PC-9 (cell line): ENCODE data around the gene GPLD1. TPM values are rescaled to one million over a fixed set of nuclear protein-coding genes. Genes with fewer than 3 reads are reported as not detected.

ENCODE experiments used
- BruUV-seq: library from RNA; stranded (reverse); fragments of 400-500 nt; replicated peaks from 2 replicates; lab custom pipeline; 2021; lab: Mats Ljungman, UMichigan
- CTCF ChIA-PET: fragments of 300-600 bp; sonication (Branson Sonifier 250); formaldehyde crosslinking; loops from one replicate; lab custom pipeline; 2022; ENCODE audit warnings: antibody characterized with exemption; lab: Charles Lee
- POLR2A ChIA-PET: fragments of 300-600 bp; sonication (Branson Sonifier 250); formaldehyde crosslinking; loops from one replicate; lab custom pipeline; 2022; ENCODE audit warnings: antibody characterized with exemption; ENCODE audit not compliant: unreplicated experiment; lab: Charles Lee
- DNase-seq, 2 experiments: peaks; one replicate each; pipeline versions ENCODE4 v3.0.0 to v3.0.0-alpha.2; 2015 to 2022; ENCODE audit warnings: mixed read lengths in 1 of 2
- H2AFZ ChIP-seq: fragments of 200-600 bp; sonication (generic); 2 replicates; pipeline ENCODE4 v1.8.1; 2017; ENCODE audit warnings: antibody characterized with exemption
- H3F3A ChIP-seq: fragments of 200-600 bp; sonication (generic); 2 replicates; pipeline ENCODE4 v1.8.1; 2017; ENCODE audit warnings: antibody characterized with exemption, mild to moderate bottlenecking, low read depth; ENCODE audit not compliant: insufficient read depth
- H3K27ac ChIP-seq: fragments of 200-600 bp; sonication (generic); 2 replicates; pipeline ENCODE4 v1.6.1; 2016; ENCODE audit warnings: mixed run types
- H3K27me3 ChIP-seq: fragments of 200-600 bp; sonication (generic); 2 replicates; pipeline ENCODE4 v1.6.1; 2016; ENCODE audit warnings: low read depth, mixed run types; ENCODE audit not compliant: insufficient read depth
- H3K36me3 ChIP-seq: fragments of 200-600 bp; sonication (generic); 2 replicates; pipeline ENCODE4 v1.6.1; 2016; ENCODE audit warnings: low read depth, mixed run types
- H3K4me1 ChIP-seq: fragments of 200-600 bp; sonication (generic); replicated peaks from 2 replicates; pipeline ENCODE4 v1.6.1; 2016; ENCODE audit warnings: mixed run types; ENCODE audit not compliant: insufficient read depth
- H3K4me2 ChIP-seq: fragments of 200-600 bp; sonication (generic); 2 replicates; pipeline ENCODE4 v1.6.1; 2017; ENCODE audit warnings: mixed run types
- H3K4me3 ChIP-seq: fragments of 200-600 bp; sonication (generic); 2 replicates; pipeline ENCODE4 v1.6.1; 2016; ENCODE audit warnings: mixed run types
- H3K79me2 ChIP-seq: fragments of 200-600 bp; sonication (generic); 2 replicates; pipeline ENCODE4 v1.6.1; 2017; ENCODE audit warnings: low read depth, mixed run types
- H3K9me2 ChIP-seq: fragments of 200-600 bp; sonication (generic); 2 replicates; pipeline ENCODE4 v1.8.1; 2017; ENCODE audit warnings: mild to moderate bottlenecking; ENCODE audit not compliant: insufficient read depth
- H3K9me3 ChIP-seq: fragments of 200-600 bp; sonication (generic); 2 replicates; pipeline ENCODE4 v1.8.1; 2016; ENCODE audit warnings: low read depth; ENCODE audit not compliant: insufficient read depth
- H4K20me1 ChIP-seq: fragments of 200-600 bp; sonication (generic); 2 replicates; pipeline ENCODE4 v1.8.1; 2017; ENCODE audit not compliant: insufficient read depth
- EZH2 ChIP-seq: fragments of 200-600 bp; sonication (generic); IDR thresholded peaks from 2 replicates; pipeline ENCODE4 v1.8.0; 2017; ENCODE audit warnings: antibody characterized with exemption, low read depth
- intact Hi-C: fragments of 100-400 bp; cut with micrococcal nuclease; formaldehyde crosslinking; loops from one replicate; pipeline ENCODE4 v1.10.0; 2022; ENCODE audit not compliant: unreplicated experiment
- total RNA-seq: library from RNA; stranded (reverse); gene quantifications from 2 replicates; pipeline ENCODE4 v1.2.3, GENCODE V29; 2021
- TF ChIP-seq, protein P1 (sequence below): fragments of 200-600 bp; sonication (generic); conservative IDR thresholded peaks from 2 replicates; pipeline ENCODE4 v1.6.1; 2017; ENCODE audit warnings: mixed run types, antibody characterized with exemption, mild to moderate bottlenecking, moderate library complexity

Gene GPLD1
- total RNA-seq, 1 experiment from 2014 or later, result 2.0 TPM

GRCh38 chr6:24536466-24536865 lies 47.1 kb upstream of the GPLD1 start:
- no peaks in the 10 kb centered on the region for H3F3A ChIP-seq
- no peaks in the 10 kb centered on the region for H3K79me2 ChIP-seq
- TF ChIP-seq EZH2, result no peak
- TF ChIP-seq, protein P1, sequence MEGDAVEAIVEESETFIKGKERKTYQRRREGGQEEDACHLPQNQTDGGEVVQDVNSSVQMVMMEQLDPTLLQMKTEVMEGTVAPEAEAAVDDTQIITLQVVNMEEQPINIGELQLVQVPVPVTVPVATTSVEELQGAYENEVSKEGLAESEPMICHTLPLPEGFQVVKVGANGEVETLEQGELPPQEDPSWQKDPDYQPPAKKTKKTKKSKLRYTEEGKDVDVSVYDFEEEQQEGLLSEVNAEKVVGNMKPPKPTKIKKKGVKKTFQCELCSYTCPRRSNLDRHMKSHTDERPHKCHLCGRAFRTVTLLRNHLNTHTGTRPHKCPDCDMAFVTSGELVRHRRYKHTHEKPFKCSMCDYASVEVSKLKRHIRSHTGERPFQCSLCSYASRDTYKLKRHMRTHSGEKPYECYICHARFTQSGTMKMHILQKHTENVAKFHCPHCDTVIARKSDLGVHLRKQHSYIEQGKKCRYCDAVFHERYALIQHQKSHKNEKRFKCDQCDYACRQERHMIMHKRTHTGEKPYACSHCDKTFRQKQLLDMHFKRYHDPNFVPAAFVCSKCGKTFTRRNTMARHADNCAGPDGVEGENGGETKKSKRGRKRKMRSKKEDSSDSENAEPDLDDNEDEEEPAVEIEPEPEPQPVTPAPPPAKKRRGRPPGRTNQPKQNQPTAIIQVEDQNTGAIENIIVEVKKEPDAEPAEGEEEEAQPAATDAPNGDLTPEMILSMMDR, result no peak
- peaks cover 5% of the 10 kb centered on the region; the same call in 1 of the 2 replicates for H3K36me3 ChIP-seq
- DNase-seq, result no peak
- H3K9me2 ChIP-seq, result no peaks in the 10 kb centered on the region
- no TSS peak for BruUV-seq
- ChIA-PET CTCF (no interaction called here), POLR2A (no interaction called here)
- intact Hi-C loops, result no loop called here
- H3K9me3 ChIP-seq, result no peaks in the 10 kb centered on the region
- H3K4me3 ChIP-seq, result no peak overlapping the region
- no peak overlapping the region for H2AFZ ChIP-seq
- H3K27me3 ChIP-seq, result no peaks in the 10 kb centered on the region
- H3K4me2 ChIP-seq, result no peak overlapping the region
- H3K4me1 ChIP-seq, result no peaks in the 10 kb centered on the region
- no peak overlapping the region for H3K27ac ChIP-seq
- no peaks in the 10 kb centered on the region for H4K20me1 ChIP-seq

- CTCF ChIA-PET, result interaction anchor here (0.6 kb wide), 1 partner anchor 49 kb away, joined by 3 read pairs; no protein-coding TSS in a partner anchor
Observed at GRCh38 chr6:24535210-24535609, 45.8 kb upstream of the GPLD1 start.

GRCh38 chr6:24534329-24534728 lies 45.0 kb upstream of the GPLD1 start:
- POLR2A ChIA-PET, result no interaction called here
- no TSS peak for BruUV-seq
- H3K4me1 ChIP-seq, result no peaks in the 10 kb centered on the region
- H4K20me1 ChIP-seq, result no peaks in the 10 kb centered on the region
- H3K9me3 ChIP-seq, result no peaks in the 10 kb centered on the region
- no peak overlapping the region for H3K4me3 ChIP-seq
- no peak for DNase-seq
- no peaks in the 10 kb centered on the region for H3K9me2 ChIP-seq
- H3K27ac ChIP-seq, result no peak overlapping the region
- H3K27me3 ChIP-seq, result no peaks in the 10 kb centered on the region
- no peak for TF ChIP-seq EZH2
- TF ChIP-seq, protein P1, result no peak
- H3K4me2 ChIP-seq, result no peak overlapping the region
- no peaks in the 10 kb centered on the region for H3K79me2 ChIP-seq
- no peaks in the 10 kb centered on the region for H3F3A ChIP-seq
- intact Hi-C loops, result no loop called here
- peaks cover 5% of the 10 kb centered on the region; the same call in 1 of the 2 replicates for H3K36me3 ChIP-seq
- CTCF ChIA-PET, result no interaction called here
- H2AFZ ChIP-seq, result no peak overlapping the region

More at GRCh38 chr6:24535210-24535609, 45.8 kb upstream of the GPLD1 start:
- intact Hi-C loops, result no loop called here
- no peaks in the 10 kb centered on the region for H3K79me2 ChIP-seq
- no peaks in the 10 kb centered on the region for H4K20me1 ChIP-seq
- no peaks in the 10 kb centered on the region for H3K4me1 ChIP-seq
- H2AFZ ChIP-seq, result no peak overlapping the region
- H3K27ac ChIP-seq, result no peak overlapping the region
- H3K9me3 ChIP-seq, result no peaks in the 10 kb centered on the region
- H3K27me3 ChIP-seq, result no peaks in the 10 kb centered on the region
- DNase-seq, result no peak
- no peak overlapping the region for H3K4me3 ChIP-seq
- peaks cover 5% of the 10 kb centered on the region; the same call in 1 of the 2 replicates for H3K36me3 ChIP-seq
- H3F3A ChIP-seq, result no peaks in the 10 kb centered on the region
- POLR2A ChIA-PET, result interaction anchor here (0.6 kb wide), 1 partner anchor 76 kb away, joined by 8 read pairs; no protein-coding TSS in a partner anchor
- TSS peak; percentile 26 for BruUV-seq
- no peak for TF ChIP-seq EZH2
- TF ChIP-seq, protein P1, result no peak
- no peaks in the 10 kb centered on the region for H3K9me2 ChIP-seq
- no peak overlapping the region for H3K4me2 ChIP-seq
